Parathyroid adenoma (tissue), 2 donors: ENCODE measurements around the gene TAS2R60.

Experiments
- H2AFZ ChIP-seq: fragments of 300-600 bp; sonication (generic); one replicate; pipeline ENCODE4 v1.7.0; 2017; ENCODE audit warnings: antibody characterized with exemption, mild to moderate bottlenecking
- H3K27ac ChIP-seq: fragments of 300-600 bp; sonication (generic); one replicate; pipeline ENCODE4 v1.7.0; 2017
- H3K27me3 ChIP-seq: fragments of 300-600 bp; sonication (generic); one replicate; pipeline ENCODE4 v1.7.0; 2017; ENCODE audit warnings: low read length; ENCODE audit not compliant: control insufficient read depth, insufficient read depth
- H3K36me3 ChIP-seq: fragments of 300-600 bp; sonication (generic); one replicate; pipeline ENCODE4 v1.7.0; 2017; ENCODE audit warnings: low read length; ENCODE audit not compliant: control insufficient read depth, insufficient read depth
- H3K4me1 ChIP-seq: fragments of 300-600 bp; sonication (generic); one replicate; pipeline ENCODE4 v1.7.0; 2017; ENCODE audit warnings: control low read depth
- H3K4me2 ChIP-seq: fragments of 300-600 bp; sonication (generic); one replicate; pipeline ENCODE4 v1.7.0; 2017; ENCODE audit warnings: low read length
- H3K4me3 ChIP-seq: fragments of 300-600 bp; sonication (generic); one replicate; pipeline ENCODE4 v1.7.0; 2017; ENCODE audit warnings: low read depth, low read length
- H3K79me2 ChIP-seq: fragments of 300-600 bp; sonication (generic); one replicate; pipeline ENCODE4 v1.7.0; 2017; ENCODE audit warnings: control low read depth
- H3K9ac ChIP-seq: fragments of 300-600 bp; sonication (generic); one replicate; pipeline ENCODE4 v1.7.0; 2017; ENCODE audit warnings: mild to moderate bottlenecking
- H3K9me3 ChIP-seq: fragments of 300-600 bp; sonication (generic); one replicate; pipeline ENCODE4 v1.7.0; 2017; ENCODE audit warnings: low read length; ENCODE audit not compliant: control insufficient read depth
- TF ChIP-seq, protein P1 (sequence below): fragments of 300-600 bp; sonication (generic); IDR thresholded peaks from one replicate; pipeline ENCODE4 v1.7.0; 2017; ENCODE audit warnings: antibody characterized with exemption, mild to moderate bottlenecking
- donor health status: primary hyperparathyroidism.

TAS2R60 gene

DNA sequence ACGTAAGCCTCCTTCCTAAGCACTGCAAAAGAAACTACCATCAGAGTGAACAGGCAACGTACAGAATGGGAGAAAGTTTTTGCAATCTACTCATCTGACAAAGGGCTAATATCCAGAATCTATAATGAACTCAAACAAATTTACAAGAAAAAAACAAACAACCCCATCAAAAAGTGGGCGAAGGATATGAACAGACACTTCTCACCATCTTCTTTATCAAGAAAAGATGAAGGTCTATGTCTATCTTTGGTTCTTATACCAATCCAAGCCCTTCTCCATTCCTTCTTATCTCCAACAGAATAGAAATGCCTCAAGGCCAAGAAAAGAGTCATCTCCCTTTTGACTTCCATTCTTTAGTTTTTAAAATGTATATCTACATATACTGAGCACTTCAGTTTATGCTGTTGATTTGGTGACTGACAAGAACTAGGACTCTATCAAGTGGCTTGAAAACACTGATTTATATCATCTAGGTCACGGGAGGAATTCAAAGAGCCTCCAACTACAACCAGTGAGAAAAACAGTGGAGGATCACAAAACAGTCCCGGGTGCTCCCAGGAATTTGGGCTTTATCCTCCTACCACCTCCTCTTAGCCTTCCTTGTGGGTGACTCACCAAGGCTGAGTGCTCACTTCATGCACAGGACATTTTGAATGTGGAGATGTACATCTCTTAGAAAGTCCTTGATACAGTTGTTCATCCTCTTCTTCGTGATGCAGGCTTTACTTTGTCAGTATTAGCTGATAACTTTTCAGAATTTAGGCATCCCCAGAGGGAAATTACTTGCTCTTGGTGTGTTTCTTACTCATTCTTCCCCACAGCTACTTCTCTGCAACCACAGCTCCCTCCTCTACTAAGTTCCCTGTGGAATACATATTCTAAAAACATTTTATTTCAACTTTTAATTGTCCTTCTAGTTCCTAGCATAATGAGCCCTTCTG, 49.8 kb downstream of the TAS2R60 start:
- Histone ChIP-seq H3K9me3 (no peaks in the 10 kb centered on the region), H2AFZ (peak overlapping the region; percentile 36), H3K27ac (peak overlapping the region; percentile 91), H3K79me2 (no peaks in the 10 kb centered on the region), H3K4me1 (peaks cover 47% of the 10 kb centered on the region), H3K27me3 (no peaks in the 10 kb centered on the region), H3K36me3 (no peaks in the 10 kb centered on the region), H3K4me3 (no peak overlapping the region), H3K9ac (no peak overlapping the region), H3K4me2 (no peak overlapping the region)
- TF ChIP-seq, protein P1, sequence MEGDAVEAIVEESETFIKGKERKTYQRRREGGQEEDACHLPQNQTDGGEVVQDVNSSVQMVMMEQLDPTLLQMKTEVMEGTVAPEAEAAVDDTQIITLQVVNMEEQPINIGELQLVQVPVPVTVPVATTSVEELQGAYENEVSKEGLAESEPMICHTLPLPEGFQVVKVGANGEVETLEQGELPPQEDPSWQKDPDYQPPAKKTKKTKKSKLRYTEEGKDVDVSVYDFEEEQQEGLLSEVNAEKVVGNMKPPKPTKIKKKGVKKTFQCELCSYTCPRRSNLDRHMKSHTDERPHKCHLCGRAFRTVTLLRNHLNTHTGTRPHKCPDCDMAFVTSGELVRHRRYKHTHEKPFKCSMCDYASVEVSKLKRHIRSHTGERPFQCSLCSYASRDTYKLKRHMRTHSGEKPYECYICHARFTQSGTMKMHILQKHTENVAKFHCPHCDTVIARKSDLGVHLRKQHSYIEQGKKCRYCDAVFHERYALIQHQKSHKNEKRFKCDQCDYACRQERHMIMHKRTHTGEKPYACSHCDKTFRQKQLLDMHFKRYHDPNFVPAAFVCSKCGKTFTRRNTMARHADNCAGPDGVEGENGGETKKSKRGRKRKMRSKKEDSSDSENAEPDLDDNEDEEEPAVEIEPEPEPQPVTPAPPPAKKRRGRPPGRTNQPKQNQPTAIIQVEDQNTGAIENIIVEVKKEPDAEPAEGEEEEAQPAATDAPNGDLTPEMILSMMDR = no peak

DNA sequence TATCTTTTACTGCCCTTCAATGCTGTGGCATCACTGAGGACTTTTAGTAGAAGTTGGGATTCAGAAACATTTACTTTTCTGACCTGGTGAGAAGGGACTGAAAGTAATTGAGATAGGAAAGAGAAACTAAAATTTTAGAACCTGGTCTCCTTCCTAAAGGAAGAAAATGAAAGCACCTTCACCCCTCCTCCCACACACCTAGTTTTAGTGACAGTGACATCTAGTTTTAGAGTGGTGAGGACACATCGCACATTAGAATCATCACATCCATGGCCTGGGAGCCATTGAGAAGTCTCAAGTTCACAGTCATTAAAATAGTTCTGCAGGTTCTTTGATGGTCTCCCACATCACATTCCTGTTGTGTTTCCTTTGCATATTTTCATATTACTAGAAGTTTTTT, 50.5 kb downstream of the TAS2R60 start:
- TF ChIP-seq, protein P1 = no peak
- Histone ChIP-seq H3K4me3 (no peak overlapping the region), H3K36me3 (no peaks in the 10 kb centered on the region), H3K4me2 (no peak overlapping the region), H3K9ac (no peak overlapping the region), H3K9me3 (no peaks in the 10 kb centered on the region), H2AFZ (peak overlapping the region; percentile 36), H3K79me2 (no peaks in the 10 kb centered on the region), H3K27me3 (no peaks in the 10 kb centered on the region), H3K27ac (peak overlapping the region; percentile 91), H3K4me1 (peaks cover 45% of the 10 kb centered on the region)
